GM12892 (cell line): ENCODE results near the gene TMEM54.
"Not testable (repeated sequence)": the region's sequence is repeated elsewhere in the genome, so short reads cannot be mapped to it uniquely, and the experiment has no call there.

ENCODE experiments used
- POLR2A ChIP-seq: IDR thresholded peaks from 2 replicates; pipeline ENCODE4 v1.6.1; 2011; ENCODE audit warnings: low read depth, low read length, control low read depth
- POLR2AphosphoS5 ChIP-seq: IDR thresholded peaks from 2 replicates; pipeline ENCODE4 v1.6.1; 2011; ENCODE audit warnings: low read depth, low read length, control low read depth
- TAF1 ChIP-seq: IDR thresholded peaks from 2 replicates; pipeline ENCODE4 v1.6.1; 2011; ENCODE audit warnings: low read depth, mild to moderate bottlenecking, control low read depth, low read length, borderline replicate concordance

- not testable (repeated sequence) for TF ChIP-seq POLR2AphosphoS5, POLR2A, TAF1
These were observed 4.4 kb upstream of the TMEM54 start for GRCh38 chr1:32905588-32905987.
